IPS DF 19.7 (cell line): ENCODE data around the gene RUNX1.
A peak's percentile ranks its signal among the peaks of the same experiment; 100 is the strongest.

Source experiments
- DNase-seq: peaks from one replicate; pipeline ENCODE4 v3.0.0-alpha.2; 2013; ENCODE audit warnings: low read depth, low spot score

The RUNX1 gene

DNA sequence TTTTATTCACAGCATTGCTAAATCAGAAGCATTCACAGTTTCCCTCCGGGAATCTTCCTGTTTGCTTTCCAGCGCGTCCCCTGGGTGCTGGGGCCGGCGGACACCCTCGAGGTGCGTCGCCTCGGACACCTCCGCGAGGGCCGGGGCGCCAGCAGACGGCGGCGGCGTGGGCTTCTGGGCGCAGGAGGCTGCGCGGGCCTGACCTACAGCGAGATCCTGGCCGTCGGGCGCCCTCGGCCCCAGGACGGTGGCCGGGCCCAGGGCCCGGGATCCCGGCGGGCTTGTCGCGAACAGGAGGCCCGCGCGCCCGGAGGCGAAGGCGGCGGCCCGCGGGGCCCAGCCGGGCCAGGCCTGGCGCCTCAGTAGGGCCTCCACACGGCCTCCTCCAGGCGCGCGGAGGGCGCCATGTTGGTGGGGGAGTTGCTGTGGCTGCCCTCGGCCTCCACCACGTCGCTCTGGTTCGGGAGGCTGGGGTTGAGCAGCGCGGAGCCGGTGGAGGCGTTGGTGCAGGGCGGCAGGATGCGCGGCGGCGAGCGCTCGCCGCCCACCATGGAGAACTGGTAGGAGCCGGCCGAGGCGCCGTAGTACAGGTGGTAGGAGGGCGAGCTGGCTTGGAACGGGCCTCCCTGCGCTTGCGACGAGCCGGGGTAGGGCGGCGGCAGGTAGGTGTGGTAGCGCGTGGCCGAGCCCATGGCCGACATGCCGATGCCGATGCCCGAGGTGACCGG is 257.2 kb downstream of the RUNX1 start:
- no peak for DNase-seq

DNA sequence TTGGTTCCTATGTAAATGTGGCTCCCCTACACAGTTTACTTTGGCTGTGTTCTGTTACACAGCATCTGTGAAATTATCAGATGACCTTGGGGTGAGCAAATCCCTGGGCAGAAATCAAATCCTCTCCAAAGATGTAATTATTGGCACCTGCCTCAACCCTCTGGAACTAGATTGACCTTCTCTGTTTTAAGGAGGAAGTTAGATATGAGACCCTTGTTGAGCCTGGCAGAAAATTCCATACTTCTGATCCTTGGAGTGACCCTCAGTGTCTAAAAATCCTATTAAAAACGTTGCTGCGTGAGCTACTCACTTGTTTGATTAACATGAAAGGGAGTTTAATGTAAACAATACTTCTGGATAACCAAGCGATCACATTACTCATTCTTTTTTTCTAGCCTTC is 258.3 kb downstream of the RUNX1 start:
- DNase-seq, result no peak

DNA sequence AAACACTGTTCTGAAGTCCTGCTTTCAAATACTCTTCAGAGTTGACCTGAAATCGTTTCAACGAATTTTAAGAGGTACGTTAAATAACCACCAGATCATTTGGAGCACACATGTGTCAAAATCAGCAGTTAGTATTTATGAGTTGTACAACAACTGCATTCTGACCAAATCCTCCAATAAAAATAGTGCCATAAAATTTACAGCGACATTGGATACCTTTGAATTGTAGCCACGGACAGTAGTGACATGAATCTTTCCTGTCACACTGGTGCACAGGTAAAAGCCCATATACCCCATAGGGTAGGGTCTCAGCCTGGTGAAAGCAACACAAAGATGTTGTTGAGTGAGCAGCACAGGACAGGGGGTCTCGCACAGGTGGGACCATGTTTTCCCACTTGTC is 258.8 kb downstream of the RUNX1 start:
- no peak for DNase-seq

DNA sequence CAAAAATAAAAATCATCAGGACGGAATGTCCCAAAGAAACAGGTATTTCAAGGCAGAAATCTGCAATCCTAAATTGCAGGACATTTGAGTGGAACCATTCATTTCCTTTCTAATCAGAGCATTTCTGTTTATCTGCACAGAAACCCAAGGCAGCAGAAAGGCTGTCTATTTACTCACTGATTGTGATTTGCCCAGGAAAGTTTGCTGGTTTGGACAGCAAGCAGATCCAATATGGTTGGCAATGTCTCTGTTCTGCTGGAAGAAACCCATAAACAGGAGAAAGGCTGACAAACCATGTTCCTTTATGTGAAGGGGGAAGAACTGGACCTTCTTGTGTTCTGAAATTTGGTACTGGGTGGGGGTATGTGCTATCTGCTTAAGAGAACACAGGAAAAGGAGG is 260.2 kb downstream of the RUNX1 start:
- DNase-seq, result no peak

DNA sequence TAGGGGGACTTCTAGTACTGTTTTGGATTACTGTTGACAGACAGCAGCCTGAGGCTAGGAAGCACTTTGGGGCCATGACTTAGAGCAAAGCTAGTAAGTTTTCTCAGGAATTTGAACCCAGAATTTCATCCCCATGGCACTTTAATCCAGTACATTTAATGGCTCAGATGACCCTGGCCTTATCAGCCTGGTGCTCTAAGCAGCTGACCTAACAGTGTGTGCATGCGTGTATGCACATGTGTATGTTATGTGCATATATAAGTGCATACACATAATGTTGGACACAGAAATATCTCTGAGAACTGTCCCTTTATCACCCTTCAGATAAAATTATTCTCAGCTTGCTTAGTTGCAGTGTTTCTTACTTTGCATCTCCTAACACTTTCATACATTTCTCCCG is 265.3 kb downstream of the RUNX1 start:
- no peak for DNase-seq

DNA sequence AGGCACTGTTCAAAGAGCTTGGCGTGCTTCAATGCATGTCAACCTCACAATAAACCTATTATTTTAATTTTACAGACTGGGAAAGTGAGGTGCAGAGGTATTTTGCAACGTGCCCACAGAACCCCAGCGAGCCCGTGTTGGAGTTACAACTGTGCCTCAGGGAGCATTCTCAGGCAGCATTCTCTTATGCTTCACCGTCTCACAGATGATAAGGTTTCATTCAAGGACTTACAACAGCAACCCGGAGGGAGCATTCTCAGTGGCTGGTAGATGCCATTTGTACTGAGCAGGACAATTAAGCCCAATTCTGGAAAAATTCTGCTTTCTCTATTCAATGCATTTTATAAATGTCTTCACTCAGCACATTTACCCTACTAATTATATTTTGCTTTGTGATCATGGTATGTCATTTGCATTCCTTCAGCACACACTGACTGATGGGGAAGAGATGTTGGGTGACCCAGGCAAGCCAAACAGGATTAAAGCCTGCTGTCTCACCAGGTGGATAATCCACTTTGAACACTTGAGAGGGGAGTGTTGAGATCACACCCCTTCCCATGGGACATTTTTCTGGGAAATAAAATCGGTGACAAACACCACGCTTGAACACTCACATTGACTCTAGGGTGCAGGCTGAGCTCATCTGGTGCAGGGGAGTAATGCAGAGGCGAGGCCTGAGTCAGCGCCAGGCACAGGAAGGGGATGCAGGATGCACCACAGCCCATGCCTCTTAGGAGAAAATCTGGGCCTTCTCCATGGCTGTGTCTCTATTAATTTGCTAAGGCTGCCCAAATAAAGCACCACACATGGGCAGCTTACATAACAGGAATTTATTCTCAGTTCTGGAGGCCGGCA is 266.4 kb downstream of the RUNX1 start:
- DNase-seq, result no peak

DNA sequence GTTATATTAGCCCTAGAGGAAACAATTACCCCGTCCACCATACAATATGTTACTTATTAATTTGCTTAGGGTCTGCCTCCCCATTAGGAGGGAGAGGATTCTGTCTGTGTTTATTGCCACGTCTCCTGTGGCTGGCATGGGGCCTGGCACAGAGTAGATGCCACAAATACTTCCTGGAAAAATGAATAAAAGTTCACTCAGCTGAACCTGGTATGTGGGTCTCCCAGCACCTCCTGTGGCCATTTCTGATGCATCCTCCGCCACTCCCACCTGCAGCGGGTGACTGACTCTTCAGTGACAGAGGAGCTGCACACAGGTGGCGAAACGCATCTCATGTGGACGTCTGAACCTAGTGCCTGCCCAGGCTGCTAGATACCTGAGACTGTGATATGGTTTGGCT is 267.6 kb downstream of the RUNX1 start:
- DNase-seq, result no peak

DNA sequence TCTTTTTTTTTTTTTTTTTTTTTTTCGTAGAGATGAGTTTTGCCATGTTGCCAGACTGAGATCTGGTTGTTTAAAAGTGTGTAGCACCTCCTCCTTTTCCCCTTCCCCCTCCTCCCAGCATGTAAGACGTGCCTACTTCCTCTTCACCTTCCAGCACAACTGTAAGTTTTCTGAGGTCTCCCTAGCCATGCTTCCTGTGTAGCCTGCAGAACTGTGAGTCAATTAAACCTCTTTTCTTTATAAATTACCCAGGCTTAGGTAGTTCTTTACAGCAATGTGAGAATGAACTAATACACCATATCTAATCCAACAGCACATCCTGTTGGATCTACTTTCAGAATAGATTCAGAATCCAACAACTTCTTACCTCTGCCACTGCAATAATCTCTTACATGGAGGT is 269.2 kb downstream of the RUNX1 start:
- DNase-seq, result no peak

DNA sequence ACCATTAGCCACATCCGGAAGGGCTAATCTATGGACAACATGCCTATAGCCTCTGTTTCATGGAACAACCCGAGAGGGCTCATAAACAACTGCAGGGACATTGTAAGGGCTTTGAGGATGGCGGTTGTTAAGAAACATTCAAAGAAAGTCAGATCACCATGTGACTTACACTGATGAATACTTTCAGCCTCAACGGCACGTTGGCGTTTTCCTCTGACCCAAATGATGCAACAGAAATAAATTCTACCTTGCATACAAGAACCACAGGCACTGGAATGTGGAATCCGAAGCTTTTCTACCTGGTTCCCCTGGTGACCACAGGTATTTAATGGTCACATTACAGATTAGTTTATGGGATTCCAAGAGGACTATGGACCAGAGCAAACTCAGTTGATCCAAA is 273.3 kb downstream of the RUNX1 start:
- DNase-seq, result no peak

DNA sequence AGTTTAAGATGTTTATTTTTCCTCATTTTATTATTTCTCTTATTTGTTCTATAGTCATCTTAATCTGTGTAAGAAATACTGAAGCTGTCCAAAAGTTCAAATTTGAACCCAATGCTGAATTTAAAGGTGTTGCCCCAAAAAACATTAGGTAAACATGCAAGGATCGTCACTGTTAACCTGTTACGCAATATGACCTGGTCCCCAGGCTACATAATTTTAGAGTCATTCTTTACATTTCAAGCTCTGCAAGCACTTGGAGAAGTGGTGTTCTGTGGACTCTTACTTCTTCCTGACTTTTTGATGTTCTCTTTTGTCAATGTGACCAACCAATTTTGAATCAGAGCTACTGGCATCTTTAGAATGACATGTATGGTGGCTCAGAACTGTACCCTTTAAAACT is 274.4 kb downstream of the RUNX1 start:
- no peak for DNase-seq

DNA sequence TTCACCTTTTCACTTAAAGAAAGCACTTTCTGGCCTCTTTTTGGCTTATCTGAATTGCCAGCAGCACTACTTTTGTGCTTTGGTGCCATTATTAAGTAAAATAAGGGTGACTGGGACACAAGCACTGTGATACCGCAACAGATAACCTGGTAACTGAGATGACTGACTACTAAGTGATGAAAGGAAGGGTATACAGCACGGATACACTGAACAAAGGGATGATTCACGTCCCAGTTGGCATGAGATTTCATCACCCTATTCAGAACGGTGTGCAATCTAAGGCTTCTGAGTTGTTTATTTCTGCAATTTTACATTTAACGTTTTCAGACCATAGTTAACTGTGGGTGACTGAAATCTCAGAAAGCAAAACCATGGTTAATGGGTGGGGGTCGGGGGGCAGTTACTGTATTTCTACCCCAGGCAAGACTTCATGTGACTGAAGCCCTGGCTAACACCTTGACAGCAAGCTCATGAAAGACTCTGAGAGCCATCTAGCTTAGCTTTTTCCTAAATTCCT is 277.5 kb downstream of the RUNX1 start:
- no peak for DNase-seq

DNA sequence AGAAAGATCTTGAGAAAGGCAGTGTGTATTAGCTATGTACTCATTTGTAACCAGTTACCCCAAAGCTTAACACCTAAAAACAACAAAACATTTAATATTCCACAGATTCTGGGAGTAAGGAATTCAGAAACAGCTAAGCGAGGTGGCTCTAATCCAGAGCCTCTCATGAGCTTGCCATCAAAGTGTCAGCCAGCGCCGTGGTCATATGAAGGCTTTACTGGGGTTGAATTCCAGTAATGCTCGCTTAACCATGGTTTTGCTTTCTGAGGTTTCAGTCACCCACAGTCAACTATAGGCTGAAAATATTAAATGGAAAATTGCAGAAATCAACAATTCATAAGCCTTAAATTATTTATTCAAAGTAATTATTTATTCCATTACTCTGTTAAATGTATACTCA is 278.5 kb downstream of the RUNX1 start:
- no peak for DNase-seq

DNA sequence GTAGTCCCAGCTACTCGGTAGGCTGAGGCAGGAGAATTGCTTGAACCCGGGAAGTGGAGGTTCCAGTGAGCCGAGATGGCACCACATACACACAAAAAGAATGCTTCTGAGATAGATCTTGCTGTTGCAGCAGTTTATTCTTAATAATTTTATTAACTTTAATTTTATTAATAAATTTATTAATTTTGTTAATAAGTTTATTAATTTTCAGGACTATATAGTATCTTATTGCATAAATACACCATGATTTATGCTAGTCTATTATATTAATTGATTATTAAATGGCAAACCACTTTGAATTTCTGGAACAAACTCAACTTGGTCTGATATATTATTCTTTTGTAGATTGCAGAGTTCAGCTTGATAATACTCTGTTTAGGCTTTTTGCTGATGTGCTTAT is 280.8 kb downstream of the RUNX1 start:
- DNase-seq, result no peak

DNA sequence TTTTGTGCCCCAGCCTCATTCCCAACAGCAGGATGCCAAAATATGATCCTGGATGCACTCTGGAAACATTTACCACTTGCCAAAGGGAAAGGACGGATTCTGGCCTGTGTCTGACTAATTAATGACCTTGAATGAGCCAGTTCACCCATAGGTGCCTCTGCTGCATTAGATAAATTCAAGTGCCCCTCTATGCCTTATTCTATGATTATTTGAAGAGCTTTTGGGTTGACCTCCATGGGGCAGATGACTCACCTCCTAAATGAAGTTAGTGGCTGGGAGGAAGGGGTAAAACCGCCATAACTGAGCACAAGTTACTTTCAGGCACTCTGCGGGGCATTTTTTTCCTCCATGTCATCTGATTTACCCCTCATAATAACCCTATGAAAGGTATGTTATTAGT is 282.2 kb downstream of the RUNX1 start:
- no peak for DNase-seq

DNA sequence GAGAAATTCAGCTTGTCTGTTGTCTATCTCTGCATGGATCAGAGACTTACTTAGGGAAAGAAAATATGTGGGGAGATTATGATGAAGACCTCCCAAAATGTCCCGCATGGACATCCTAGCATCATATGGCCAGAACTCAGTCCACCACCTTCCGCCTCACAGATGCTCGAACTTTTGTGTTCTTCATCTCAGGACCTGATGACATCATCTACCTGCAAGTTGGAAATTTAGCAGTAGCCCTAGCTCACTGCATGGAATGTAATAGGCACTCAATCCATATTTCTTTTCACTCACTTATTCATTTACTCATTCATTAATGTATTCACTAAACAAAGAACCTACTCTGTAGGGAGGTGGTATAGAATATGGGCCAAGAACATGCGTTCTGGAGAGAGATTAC is 283.5 kb downstream of the RUNX1 start:
- DNase-seq, result no peak

DNA sequence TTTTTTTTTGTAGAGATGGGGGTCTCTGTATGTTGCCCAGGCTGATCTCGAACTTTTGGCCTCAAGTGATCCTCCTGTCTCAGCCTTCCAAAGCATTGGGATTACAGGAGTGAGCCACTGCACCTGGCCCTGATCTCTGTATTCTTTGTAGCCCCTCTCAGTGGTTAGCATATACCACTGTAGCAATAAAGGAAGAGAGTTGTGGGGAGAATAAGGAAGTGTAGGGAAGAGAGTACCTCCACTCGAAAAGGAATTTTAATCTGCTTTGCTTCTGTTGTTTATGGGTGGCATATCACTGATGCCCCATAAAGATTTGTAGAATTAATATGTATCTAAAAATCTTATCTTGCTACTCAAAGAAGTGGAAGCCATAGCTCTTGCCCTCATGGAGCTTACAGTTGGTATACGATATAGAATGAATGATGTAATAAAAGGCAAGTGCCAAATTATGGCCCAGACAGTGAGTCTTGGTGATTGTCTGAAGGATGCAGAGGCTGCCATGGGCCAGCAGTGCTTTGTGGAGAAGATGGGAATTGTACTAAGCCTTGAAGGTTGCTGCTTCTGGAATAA is 284.3 kb downstream of the RUNX1 start:
- no peak for DNase-seq

DNA sequence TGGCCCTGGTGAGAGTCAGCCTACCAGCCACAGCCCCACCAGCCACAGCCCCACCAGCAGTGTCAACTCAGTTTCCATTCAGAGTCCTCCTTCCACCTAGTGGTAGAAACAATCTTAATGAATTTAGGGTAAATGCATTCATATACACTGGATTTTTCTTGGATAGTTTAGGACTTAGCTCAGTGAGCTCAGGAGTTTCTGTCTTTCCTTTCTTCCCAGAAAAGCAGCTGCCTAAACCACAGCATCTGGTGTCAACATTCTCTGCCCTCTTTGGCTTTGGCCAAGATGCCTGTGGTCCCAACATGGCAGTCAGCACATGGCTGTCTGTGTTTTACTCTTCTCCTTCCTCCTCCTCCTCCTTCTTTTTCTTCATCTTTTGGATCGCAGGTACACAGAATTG is 286.3 kb downstream of the RUNX1 start:
- no peak for DNase-seq

DNA sequence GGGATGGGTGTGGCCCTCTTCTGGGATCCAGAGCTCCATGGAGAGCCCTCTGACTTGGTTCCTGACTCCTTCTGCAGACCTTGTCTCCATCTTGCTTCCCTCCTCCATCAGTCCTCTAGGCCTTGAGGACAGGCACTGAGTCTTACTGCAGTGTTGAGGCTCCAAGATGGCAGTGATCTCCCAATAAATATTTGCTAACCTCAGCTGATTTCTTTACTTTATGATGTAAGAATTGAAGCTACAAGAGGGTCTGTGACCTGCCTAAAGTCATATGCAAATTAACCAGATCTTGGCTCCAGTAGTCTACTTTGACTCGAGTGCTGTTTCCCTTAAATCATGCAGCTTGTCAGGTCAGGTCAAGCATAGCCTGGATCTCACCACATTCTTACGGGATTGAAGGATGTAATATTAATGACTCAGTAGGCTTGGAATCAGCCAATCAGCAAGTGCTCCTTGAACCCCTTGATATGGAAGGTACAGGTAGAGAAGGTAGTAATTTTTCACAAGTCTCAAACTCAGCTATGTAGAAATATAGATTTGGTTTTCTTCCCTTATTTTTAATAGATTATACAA is 287.3 kb downstream of the RUNX1 start:
- DNase-seq, result no peak

DNA sequence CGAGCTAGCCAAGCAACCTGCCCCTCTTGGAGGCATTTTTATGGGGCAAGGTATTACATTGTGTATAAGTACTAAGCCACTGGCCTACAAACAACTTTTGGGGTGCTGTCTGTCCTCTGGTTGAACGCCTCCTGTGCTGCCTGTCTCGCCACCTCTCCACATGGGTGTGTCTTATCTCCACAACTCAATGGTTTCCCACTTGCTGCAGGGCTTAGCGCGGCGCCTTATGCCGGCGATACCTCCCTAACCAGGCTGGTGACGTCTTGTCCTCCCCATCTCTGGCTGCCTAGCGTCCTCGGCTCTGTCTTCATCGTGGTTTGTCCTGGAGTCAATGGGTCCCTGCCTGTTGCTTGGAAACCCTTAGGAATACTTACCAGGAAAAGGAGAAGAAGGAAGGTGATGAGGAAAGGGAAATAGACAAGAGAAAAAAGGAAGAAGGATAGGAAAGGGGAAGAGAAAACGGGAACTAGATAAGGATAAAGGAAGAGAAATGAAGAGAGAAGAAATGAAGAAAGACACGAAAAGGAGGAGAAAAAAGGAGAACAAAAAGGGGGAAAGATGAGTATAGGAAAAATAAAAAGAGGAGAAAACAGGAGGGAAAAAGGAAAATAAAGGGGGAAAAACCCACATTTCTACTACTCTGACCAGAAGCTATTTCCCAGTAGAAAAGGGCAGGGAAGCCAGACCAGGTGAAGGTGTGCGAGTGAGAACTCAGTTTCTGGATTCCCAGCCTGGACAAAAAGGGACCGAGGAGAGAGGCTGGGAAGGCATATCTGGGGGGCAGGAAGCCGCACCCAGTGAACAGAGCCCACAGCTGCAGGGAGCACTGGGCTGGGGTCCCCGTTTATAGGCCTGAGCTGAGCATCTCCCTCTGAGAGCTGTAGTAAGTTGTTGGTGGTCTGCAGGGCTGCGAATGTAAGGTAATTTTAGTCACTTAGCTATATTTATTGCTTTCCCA is 294.1 kb downstream of the RUNX1 start:
- DNase-seq, result no peak

DNA sequence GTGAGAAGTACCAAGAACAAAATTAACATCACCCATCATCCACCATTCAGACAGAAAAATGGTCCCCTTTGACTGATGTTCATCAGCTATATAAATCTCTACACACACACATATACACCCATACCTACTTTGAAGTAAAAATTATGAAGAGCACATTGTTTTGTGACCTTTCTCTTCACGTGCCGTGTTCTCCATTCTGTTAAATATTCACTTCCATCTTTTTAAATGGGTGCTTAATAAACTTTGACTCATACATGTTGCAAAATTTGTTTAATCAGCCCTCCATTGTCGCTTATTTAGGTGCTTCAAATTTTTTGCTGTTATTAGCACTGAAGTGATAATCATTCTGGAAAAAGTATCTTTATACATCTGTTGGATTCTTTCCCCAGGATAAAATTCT is 300.2 kb downstream of the RUNX1 start:
- no peak for DNase-seq

DNA sequence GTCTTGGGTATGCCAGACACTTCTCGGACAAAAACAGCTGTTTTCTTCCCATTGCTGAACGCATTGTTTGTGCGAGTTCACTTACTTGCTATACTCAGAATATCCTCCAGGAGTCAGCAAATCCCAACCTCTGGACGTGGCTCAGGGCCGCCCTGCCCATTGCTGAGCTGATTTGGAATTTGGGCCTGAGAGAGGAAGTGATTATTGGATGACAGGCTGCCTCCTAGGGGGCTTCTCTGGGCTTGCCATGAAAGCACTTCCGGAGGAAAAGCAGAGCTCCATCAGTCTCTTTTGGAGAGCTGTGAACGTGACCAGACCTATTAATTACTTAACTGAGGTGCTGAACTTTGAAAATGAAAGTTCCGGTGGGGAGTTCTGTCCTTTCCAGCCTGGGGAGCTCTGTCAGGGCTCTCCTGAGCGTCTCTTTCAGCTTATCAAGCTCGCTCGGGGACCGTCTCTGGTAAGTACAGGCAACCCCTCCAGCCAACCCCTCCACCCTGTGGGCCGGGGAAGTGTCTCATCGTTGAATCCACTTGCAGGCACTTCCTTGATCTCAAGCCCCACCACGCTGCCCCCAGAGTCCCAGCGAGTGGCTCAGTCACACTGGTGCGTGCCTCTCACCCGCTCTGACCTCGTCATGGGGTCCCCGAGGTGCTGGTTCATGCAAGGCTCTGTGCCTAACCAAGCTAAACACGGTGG is 303.4 kb downstream of the RUNX1 start:
- peak; percentile 75 for DNase-seq
